ENCODE data around the gene ABHD10.
A peak's percentile ranks its signal among the peaks of the same experiment; 100 is the strongest.

The ABHD10 gene

GRCh38 chr3:111965484-111965883 is 13.3 kb upstream of the ABHD10 start:
- DNase-seq (ENCODE audit: low read depth), result no peak

DNA sequence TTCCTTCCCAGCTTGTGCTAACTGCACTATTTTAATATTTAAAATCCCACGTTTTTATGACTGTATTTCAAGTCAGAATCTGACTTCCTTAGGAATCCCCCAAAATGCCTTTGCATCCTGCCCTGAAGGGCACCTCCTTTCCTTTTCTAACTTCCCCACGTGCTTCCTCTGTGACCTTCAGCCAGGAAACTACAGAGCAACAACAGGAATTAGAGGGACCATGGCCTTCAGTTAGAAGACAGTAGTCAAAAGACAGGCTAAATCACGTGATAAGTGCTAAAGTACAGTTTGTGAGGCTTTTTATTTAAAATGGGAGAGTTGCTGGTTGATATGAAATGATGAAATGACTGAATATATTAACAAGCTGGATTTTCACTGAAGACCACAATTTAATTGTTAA is 11.8 kb upstream of the ABHD10 start:
- no peak for DNase-seq (ENCODE audit: low read depth)

DNA sequence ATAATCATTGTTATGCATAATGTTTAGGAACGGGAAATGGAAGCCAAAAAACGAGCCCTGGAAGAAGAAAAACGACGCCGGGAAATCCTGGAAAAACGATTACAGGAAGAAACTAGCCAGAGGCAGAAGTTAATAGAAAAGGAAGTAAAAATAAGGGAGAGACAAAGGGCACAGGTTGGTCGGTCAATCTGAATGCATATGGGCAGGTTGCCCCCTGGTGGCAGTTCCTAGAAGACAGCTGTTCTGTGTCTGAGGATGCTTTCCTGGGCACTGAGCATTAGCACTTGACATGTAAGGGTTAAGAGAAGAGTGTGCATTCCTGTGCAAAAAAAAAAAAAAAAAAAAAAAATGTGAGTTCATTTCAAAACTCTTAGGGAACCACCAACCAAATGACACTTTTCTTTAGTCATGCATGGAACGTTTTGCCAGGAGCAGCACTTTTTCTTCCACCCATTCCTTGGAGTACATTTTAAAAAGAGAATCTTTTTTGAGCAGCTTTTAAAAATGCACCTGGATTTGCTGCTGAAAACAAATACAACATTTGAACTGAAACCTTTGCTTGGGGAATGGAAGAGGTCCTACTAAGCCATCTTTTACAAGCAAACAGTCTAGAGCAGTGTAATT is 11.1 kb upstream of the ABHD10 start:
- DNase-seq (ENCODE audit: low read depth), result peak; percentile 67

- no peak for DNase-seq (ENCODE audit: low read depth)
Measured at GRCh38 chr3:111968319-111969054, 10.3 kb upstream of the ABHD10 start.

- no peak for DNase-seq (ENCODE audit: low read depth)
Measured at GRCh38 chr3:111970376-111970775, 8.4 kb upstream of the ABHD10 start.

- no peak for DNase-seq (ENCODE audit: low read depth)
Measured at GRCh38 chr3:111971533-111972130, 7.2 kb upstream of the ABHD10 start.

DNA sequence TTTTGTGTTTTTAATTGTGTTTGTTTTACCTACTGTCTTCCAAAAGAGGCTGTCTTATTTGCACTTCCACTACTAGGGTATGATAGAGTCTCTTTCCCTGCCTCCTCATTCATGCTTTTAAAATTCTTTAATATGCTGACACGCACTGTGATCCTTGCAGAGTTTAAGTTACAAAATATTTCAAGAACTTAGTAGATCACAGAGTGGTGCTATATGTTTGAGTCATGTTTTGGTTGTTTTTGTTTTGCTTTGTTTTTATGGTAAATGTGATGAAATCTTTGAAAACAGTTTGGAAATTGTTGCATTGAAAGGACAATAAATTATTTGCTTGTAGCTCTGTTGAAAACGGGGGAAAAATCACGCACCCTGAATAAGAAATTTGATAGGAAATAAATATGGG is 5.9 kb upstream of the ABHD10 start:
- no peak for DNase-seq (ENCODE audit: low read depth)

- DNase-seq (ENCODE audit: low read depth), result no peak
Measured at GRCh38 chr3:111975131-111975530, 3.7 kb upstream of the ABHD10 start.

DNA sequence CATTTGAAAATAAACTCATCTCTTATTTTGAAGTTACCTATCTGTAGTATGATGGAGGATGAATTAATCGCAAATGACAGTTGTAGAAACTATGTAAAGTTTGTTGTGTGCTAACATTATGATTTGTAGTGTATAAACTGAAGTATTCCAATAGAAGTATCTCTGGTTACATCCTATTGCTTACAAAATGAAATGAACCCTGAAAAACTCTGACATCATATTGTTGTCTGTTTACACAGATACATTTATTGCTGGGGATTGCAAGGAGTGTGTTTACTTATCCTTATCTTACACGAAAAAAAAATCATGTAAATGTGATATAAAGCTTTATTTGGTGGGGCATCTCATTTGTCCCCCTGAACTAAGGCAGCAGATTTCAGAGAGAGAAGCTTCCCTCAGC is 2.6 kb upstream of the ABHD10 start:
- DNase-seq (ENCODE audit: low read depth), result no peak

DNA sequence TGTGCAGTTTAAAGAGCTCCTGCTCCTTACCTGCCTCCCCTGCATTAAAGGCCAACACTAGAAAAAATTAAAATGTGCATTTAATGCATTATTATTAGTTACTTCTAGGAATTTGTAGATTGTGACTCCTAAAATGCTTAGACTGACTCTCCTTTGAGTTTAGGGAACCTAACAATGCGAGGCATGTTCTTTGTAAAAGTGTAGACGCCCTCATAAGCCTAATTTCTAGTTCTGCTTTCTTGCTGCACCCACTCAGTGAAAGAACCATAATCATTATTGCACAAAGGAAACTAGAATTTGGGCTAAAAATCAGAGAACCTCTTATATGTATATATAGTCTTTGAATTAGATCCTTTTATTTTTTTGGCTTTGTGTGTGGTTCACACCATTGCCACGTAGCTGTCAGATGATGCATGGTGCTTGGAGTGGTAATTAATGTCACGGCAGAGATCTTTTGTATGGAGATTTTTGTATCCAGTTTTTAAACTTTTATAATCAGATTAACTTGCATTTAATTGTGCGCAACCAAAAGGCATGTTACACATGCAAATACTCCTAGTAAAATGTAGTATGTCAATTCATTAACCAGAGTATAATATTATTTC is 710 bp downstream of the ABHD10 start:
- no peak for DNase-seq (ENCODE audit: low read depth)

- DNase-seq (ENCODE audit: low read depth), result no peak
Measured at GRCh38 chr3:111980716-111981456, 2.1 kb downstream of the ABHD10 start.

GRCh38 chr3:111981457-111981763 is 2.6 kb downstream of the ABHD10 start:
- no peak for DNase-seq (ENCODE audit: low read depth)

DNA sequence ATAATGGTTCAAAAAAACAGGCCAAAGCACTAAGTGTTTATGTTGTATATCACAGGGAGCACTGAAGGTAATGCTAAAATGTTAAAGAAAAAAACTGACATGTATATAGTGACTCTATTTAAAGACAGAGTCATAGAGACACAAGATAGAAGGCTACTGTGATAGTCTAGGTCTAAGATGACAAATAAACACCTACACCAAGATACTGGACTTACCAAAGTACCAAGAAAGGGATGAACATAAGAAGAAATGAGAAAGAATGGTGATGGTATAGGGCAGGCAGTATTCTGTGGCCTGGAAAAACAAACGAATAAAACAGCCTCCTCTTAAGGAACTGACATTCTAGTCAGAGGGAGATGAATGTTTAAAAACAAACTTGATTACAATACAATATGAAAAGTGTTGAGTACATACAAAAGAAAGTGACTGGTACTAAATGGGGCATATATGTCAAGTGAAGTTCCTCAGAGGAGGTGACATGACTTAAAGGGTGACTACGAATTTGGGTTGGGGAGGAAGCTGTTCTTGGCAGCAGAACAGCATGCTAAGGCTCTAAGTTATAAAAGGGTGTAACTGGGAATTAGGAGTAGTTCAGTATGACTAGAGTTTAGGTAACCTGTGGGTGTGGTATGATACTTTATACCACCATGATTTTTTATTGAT is 5.9 kb downstream of the ABHD10 start:
- DNase-seq (ENCODE audit: low read depth), result no peak

GRCh38 chr3:111986800-111987199 is 8.0 kb downstream of the ABHD10 start:
- no peak for DNase-seq (ENCODE audit: low read depth)

GRCh38 chr3:111989061-111989678 is 10.3 kb downstream of the ABHD10 start:
- DNase-seq (ENCODE audit: low read depth), result no peak

DNA sequence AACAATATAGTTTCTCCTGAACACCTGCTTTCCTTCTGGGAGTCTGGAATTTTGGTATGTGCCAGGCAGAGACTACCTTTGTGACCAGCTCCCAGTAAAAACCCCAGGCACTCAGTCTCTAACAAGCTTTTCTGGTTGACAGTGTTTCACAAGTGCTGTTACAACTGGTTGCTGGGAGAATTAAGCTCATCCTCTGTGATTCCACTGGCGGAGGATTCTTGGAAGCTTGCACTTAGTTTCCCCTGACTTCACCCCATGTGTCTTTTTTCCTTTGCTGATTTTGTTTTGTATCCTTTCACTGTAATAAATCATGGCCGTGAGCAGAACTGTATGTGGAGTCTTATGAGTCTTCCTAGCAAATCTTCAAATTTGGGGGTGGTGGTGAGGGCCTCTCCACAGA is 14.2 kb downstream of the ABHD10 start:
- no peak for DNase-seq (ENCODE audit: low read depth)

DNA sequence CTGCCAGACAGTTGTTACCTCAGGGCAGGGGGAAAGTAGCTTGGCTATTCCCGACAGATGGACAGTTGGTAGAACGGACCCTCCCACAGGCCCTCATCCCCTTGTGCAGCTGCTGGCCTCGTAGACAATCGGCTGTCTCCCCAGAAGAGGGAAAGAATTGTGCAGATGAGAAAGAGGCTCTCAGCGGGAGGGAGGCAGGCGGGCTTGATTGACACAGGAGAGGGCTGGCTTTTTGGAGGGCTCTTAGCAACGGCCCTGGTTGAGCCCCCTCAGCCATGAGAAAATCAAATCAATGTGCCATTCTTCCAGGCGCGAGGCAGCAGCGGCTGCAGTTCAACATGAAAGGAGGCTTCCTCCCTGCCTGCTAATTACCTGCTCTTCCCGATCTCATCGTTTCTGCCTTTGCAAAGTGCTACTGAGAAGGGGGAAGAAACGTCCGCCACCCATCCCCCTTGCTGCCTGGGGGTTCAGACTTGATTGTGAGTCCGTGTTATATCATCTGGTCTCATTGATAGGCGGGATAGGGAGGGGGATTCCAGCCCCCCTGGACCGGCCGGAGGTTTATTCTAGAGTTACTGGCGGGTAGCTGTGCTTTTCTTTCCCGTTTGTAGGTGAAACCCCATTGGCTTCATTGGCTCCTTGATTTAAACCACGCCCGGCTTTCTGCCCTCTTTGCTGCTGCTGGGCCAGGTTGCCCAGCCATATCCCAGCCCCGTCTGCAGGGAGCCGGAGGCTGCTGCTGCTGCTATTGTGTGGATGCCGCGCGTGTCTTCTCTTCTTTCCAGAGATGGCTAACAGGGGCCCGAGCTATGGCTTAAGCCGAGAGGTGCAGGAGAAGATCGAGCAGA is 20.0 kb downstream of the ABHD10 start, which contains the start of gene TAGLN3:
TSS of gene TAGLN3 (plus strand) at position 287 of the 848 bp plus-strand sequence. CDS start at position 788, 501 bp downstream.
- DNase-seq (ENCODE audit: low read depth), result no peak

DNA sequence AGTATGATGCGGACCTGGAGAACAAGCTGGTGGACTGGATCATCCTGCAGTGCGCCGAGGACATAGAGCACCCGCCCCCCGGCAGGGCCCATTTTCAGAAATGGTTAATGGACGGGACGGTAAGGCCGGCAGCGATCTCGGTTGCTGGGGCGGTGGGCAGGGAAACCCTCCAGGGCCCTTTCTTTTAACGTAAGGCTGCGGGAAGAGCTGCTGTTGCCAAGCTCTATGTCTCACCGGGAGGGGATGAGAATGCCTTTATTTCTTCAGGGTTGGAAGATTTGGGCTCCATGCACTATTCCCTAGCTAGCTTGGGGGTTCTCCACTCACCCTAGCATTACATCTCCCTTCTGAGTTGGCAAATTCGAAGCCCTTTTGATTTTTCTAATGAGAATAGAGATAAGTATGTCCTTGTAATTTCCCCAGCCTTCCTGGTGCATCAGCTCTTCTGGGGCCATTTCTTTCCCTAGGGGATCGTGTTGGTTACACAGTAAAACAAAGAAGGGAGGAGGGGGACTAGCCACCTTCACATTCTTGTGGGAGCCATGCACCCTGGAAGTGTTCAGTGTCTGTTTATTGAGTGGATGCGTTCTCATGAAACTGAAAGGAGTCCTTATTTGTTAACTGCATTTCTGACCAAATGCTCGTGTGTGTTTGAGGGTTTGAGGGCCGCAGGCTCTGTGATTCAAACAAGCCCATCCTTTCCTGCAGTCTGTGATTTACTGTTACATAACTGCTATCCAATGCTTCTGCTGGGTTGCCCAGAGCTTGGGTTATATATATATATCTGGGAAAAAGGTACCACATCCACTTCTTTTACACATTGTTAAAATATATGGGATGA is 20.9 kb downstream of the ABHD10 start:
- DNase-seq (ENCODE audit: low read depth), result no peak

- no peak for DNase-seq (ENCODE audit: low read depth)
Measured at GRCh38 chr3:112000367-112000771, 21.5 kb downstream of the ABHD10 start.

GRCh38 chr3:112000966-112001365 is 22.1 kb downstream of the ABHD10 start:
- DNase-seq (ENCODE audit: low read depth), result no peak

Data from stimulated activated CD8-positive, alpha-beta memory T cell treated with anti-CD3 and anti-CD28 coated beads, Interleukin-12 subunit alpha, Interleukin-12 subunit beta, amount 100 ng/mL, for 1 hour (primary cell).